Psoas muscle (tissue), 8 donors: ENCODE measurements around the gene RPS6KB1. TPM values are rescaled to one million over a fixed set of nuclear protein-coding genes. Genes with fewer than 3 reads are reported as not detected.
"Not testable (repeated sequence)": the region's sequence is repeated elsewhere in the genome, so short reads cannot be mapped to it uniquely, and the experiment has no call there.

Experiments used
- ATAC-seq, 4 donors: fragments of 200-7000 bp; cut with Tn5 transposase; one replicate each; pipeline ENCODE4 v1.9.1; 2020; ENCODE audit warnings: moderate library complexity in 3 of 4, mild to moderate bottlenecking in 2 of 4
- DNase-seq, 2 donors: peaks; one replicate each; pipeline ENCODE4 v3.0.0-alpha.2; 2020
- H3K27ac ChIP-seq: fragments of 200-600 bp; one replicate; pipeline ENCODE4 v1.8.0; 2022
- H3K27me3 ChIP-seq, 3 donors: fragments of 200-600 bp in 1 of 3; one replicate each; pipeline versions ENCODE4 v1.6.1 to v1.8.0; 2013 to 2022; ENCODE audit warnings: low read length in 2 of 3, mild to moderate bottlenecking in 2 of 3, moderate library complexity in 1 of 3; ENCODE audit not compliant: insufficient read depth in 3 of 3
- H3K36me3 ChIP-seq, 2 donors: fragments of 200-600 bp in 1 of 2; one replicate each; pipeline versions ENCODE4 v1.6.1 to v1.8.0; 2013 to 2022; ENCODE audit warnings: low read depth in 1 of 2, mild to moderate bottlenecking in 1 of 2, moderate library complexity in 1 of 2; ENCODE audit not compliant: insufficient read depth in 1 of 2
- H3K4me1 ChIP-seq: fragments of 200-600 bp; one replicate; pipeline ENCODE4 v1.8.0; 2022
- H3K4me3 ChIP-seq: fragments of 200-600 bp; one replicate; pipeline ENCODE4 v1.8.0; 2022; ENCODE audit warnings: mild to moderate bottlenecking
- H3K9me3 ChIP-seq: fragments of 200-600 bp; one replicate; pipeline ENCODE4 v1.8.0; 2022
- WGBS, 3 donors: extraction: QIAGEN DNeasy Blood & Tissue Kit; methylation state at CpG; one replicate each; pipeline versions ENCODE4 v1.1.6 to v1.1.7; 2013; 5-methylcytosine and 5-hydroxymethylcytosine counted together
- intact Hi-C, 2 donors: fragments of 100-400 bp; cut with DNase I; formaldehyde crosslinking; loops; one replicate each; pipeline versions ENCODE4 v1.11.0 to v1.14.2; 2022
- polyA plus RNA-seq, 3 donors: library from polyadenylated mRNA; stranded (reverse); fragments of 200-250 nt; gene quantifications; one replicate each; pipeline ENCODE4 v1.2.3, GENCODE V29; 2013
- total RNA-seq, 4 donors: library from RNA; stranded (reverse); fragmentation: NEBNext Ultra II Directional in 2 of 4; extraction: Animal tissue kit (Norgen Biotek cat#: 25700) in 2 of 4; gene quantifications; one replicate each; pipeline versions ENCODE4 v1.2.1 to v1.2.4, GENCODE V29; 2021 to 2023
- TF ChIP-seq, protein P1 (sequence below): fragments of 200-600 bp; IDR thresholded peaks from one replicate; pipeline ENCODE4 v1.8.0; 2022; ENCODE audit warnings: antibody characterized with exemption
- donor health status: healthy with polysubstance abuse.
- donor health status: DM: no; HTN: no; CAD: no; lungs with moderate emphysema.
- donor health status: Bipolar disorder and iron deficiency.
- donor health status: healthy.
- donor health status: DM: yes; HTN: yes; CAD: no.
- donor health status: DM: no; HTN: no; CAD: no.
- donor health status: DM: no; HTN: no; CAD: no.
- donor health status: DM: yes; HTN: yes; CAD: no.

RPS6KB1 gene
- total and polyA plus RNA-seq, 7 donors = 10.6 to 56.0 (median 35.8) TPM

DNA sequence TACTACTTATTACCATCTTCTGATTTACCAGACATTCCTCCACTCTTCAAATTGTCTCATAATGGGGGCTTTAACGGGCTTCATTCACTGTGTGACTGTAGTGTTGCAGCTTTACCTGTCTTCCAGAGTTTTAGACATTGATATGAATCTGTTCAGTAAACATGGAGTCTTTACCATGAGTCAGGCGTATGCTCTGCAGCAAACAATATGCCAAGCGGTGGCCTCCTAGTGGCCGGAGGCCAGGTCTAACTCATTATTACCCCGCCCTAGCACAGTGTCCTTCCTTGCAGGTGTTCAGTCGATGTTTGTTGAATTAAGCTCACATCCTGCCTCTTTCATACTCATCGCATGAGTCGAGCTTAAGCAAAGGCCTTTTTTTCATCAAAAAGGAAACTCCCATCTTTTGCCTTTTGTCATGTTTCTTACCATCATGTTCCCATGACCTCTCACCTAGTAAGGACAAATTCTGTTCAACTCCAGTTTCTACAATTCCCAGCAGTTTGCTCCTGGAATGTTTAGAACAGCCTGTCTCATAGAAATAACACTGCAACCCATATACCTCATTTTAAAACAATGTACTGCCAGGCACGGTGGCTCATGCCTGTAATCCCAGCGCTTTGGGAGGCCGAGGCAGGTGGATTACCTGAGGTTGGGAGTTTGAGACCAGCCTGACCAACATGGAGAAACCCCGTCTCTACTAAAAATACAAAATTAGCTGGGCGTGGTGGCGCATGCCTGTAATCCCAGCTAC, 39.6 kb upstream of the RPS6KB1 start:
- no peak for DNase-seq
- Histone ChIP-seq H3K4me3 (no peak overlapping the region), H3K36me3 (no peaks in the 10 kb centered on the region), H3K9me3 (no peaks in the 10 kb centered on the region), H3K4me1 (peaks cover 13% of the 10 kb centered on the region), H3K27ac (peak overlapping the region; percentile 38), H3K27me3 (no peaks in the 10 kb centered on the region)
- TF ChIP-seq, protein P1, sequence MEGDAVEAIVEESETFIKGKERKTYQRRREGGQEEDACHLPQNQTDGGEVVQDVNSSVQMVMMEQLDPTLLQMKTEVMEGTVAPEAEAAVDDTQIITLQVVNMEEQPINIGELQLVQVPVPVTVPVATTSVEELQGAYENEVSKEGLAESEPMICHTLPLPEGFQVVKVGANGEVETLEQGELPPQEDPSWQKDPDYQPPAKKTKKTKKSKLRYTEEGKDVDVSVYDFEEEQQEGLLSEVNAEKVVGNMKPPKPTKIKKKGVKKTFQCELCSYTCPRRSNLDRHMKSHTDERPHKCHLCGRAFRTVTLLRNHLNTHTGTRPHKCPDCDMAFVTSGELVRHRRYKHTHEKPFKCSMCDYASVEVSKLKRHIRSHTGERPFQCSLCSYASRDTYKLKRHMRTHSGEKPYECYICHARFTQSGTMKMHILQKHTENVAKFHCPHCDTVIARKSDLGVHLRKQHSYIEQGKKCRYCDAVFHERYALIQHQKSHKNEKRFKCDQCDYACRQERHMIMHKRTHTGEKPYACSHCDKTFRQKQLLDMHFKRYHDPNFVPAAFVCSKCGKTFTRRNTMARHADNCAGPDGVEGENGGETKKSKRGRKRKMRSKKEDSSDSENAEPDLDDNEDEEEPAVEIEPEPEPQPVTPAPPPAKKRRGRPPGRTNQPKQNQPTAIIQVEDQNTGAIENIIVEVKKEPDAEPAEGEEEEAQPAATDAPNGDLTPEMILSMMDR = peak; percentile 14
- 71 to 82% (median 76%) methylated on average over 14 of the region's 14 CpGs for WGBS, 3 donors
- peak in 3 of 4 donors; percentile 43 to 54 (median 48) for ATAC-seq
- intact Hi-C loops = no loop called here

DNA sequence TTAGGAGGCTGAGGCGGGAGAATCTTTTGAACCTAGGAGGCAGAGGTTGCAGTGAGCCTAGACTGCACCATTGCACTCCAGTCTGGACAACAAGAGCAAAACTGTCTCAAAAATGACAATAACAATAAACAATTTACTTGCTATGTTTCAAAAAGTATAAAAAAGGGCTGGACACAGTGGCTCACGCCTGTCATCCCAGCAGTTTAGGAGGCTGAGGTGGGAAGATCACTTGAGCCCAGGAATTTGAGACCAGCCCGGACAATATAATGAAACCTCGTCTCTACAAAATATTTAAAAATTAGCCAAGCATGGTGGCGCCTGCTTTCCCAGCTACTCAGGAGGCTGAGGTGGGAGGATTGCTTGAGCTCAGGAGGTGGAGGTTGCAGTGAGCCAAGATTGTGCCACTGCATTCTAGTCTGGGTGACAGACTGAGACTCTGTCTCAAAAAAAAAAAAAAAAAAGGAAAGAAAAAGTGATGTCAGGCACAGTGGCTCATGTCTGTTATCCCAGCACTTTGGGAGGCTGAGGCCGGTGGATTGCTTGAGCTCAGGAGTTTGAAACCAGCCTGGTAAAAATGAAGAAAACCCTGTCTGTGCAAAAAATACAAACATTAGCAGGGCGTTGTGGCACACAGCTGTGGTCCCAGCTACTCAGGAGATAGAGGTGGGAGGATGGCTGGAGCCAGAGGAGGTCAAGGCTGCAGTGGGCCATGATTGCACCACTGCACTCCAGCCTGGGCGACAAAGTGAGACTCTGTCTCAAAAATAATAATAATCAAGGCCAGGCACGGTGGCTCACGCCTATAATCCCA, 38.8 kb upstream of the RPS6KB1 start:
- WGBS, 3 donors = 92 to 93% (median 92%) methylated on average over 10 of the region's 10 CpGs
- H3K36me3 ChIP-seq, intact Hi-C loops, H3K27me3 ChIP-seq, H3K4me3 ChIP-seq, H3K9me3 ChIP-seq, ATAC-seq, DNase-seq: not testable (repeated sequence)
- Histone ChIP-seq H3K4me1 (peaks cover 13% of the 10 kb centered on the region), H3K27ac (peak overlapping the region; percentile 26)

DNA sequence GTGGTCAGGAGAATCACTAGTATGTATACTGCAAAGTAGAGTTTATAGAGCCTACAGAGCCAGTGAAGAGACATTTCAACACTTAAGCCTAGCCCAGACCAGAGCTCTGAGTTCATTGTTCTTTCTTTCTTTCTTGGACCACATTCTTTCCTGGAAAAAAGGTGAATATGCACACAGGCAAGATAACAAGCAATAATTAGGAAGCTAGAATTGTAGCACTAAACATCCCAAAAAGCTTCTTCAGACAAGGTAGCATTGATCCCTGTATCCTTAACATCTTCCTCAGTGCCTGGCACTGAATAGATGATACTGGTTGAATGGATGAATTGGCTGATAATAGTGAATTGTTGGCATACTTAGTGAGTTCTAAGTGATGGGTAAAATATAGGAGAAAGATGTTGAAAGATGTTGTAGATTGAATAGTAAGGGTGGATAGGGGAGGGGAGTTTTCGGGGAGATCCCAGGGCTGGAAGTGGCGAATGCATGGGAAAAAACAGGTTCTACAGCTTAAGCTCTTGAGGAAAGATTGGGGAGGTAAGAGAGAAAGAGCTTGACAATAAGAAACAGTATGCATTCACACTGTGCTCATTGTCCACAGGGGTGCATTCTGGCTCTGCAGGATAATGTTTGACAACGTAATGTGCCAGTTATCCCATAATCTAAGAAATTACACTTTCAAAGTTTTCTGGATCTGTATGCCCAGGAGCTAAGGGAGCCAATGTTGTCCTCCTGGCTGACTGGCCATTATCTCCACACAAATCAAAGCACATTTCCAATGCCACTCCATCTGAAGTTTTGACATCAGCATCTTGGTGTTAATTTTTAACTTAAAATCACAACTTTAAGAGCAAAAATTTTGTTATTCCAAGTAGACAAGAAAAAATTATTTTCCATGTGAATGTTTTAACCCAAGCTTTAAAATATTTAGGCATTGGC, 35.8 kb upstream of the RPS6KB1 start:
- H3K27me3 ChIP-seq = no peaks in the 10 kb centered on the region
- DNase-seq = no peak
- no peak for ATAC-seq
- TF ChIP-seq, protein P1 = no peak
- no peak overlapping the region for H3K4me3 ChIP-seq
- H3K4me1 ChIP-seq = peaks cover 5% of the 10 kb centered on the region
- intact Hi-C loops = no loop called here
- H3K36me3 ChIP-seq = peaks cover 0 to 12% of the 10 kb centered on the region in 2 donors
- WGBS, 3 donors = 86 to 92% (median 88%) methylated on average over 3 of the region's 3 CpGs
- no peaks in the 10 kb centered on the region for H3K9me3 ChIP-seq
- no peak overlapping the region for H3K27ac ChIP-seq

DNA sequence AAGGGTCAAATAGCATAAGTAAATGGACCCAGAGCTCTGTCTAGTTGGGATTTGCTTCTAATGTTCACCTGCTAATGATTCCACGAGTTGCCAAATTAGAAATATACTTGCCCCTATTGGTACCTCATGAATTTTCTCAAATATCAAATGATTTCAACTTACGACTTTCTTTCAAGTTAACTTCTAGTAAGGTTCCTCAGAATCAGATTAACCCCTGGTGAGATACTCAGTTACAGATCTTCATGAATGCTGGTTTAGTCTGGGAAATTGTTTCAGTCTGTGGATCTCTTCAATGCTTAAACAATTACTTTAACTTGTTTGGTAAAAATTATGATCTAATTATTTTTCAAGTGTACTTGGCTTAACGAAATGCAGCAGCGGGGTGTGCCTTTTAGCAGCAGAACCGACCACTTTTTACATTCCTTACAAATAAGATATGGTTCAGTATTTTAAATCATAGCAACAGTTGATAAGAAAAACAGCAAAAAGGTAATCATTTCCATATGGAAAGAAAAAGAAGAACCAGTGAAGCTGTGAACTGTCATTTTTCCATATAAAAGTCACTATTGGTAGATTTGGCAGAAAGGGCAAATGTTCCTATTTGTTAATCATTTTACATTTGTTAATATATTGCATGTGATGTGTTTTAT, 34.6 kb upstream of the RPS6KB1 start:
- ATAC-seq = no peak
- Histone ChIP-seq H3K27me3 (no peaks in the 10 kb centered on the region), H3K4me1 (no peaks in the 10 kb centered on the region), H3K4me3 (no peak overlapping the region), H3K36me3 (peaks cover 0 to 21% of the 10 kb centered on the region in 2 donors), H3K9me3 (no peaks in the 10 kb centered on the region), H3K27ac (no peak overlapping the region)
- TF ChIP-seq, protein P1 = no peak
- DNase-seq = no peak
- 79 to 83% (median 82%) methylated on average over 5 of the region's 5 CpGs for WGBS, 3 donors
- intact Hi-C loops = loop anchor here (2.0 kb wide), 2 partner anchors 103 to 105 kb away; no protein-coding TSS in a partner anchor
